HCT116 (cell line): ENCODE results near the gene UMODL1. TPM values are rescaled to one million over a fixed set of nuclear protein-coding genes. Genes with fewer than 3 reads are reported as not detected.

Experiments used
- ATAC-seq: fragments of 200-7000 bp; cut with Tn5 transposase; 2 replicates; pipeline ENCODE4 v1.9.1; 2020; ENCODE audit warnings: mild to moderate bottlenecking, moderate library complexity
- BruUV-seq: library from RNA; stranded (reverse); fragments of 400-500 nt; replicated peaks from 2 replicates; lab custom pipeline; 2021; lab: Mats Ljungman, UMichigan
- CTCF ChIA-PET: fragments of 300-600 bp; sonication (Branson Sonifier 250); formaldehyde crosslinking; loops from one replicate; lab custom pipeline; 2021; ENCODE audit warnings: antibody characterized with exemption; lab: Charles Lee
- POLR2A ChIA-PET: fragments of 300-600, 350-600 bp; sonication (Branson Sonifier 250); formaldehyde crosslinking; loops from one replicate; lab custom pipeline; 2021; ENCODE audit warnings: antibody characterized with exemption; lab: Charles Lee
- RAD21 ChIA-PET, 2 experiments: fragments of 300-600 bp; sonication (Branson Sonifier 250); formaldehyde crosslinking; loops; one replicate each; lab custom pipeline; 2023; ENCODE audit warnings: low total read pairs in 2 of 2; ENCODE audit not compliant: uncharacterized antibody in 2 of 2, unreplicated experiment in 2 of 2, low non-redundant PET in 1 of 2; lab: Charles Lee
- DNase-seq: peaks from one replicate; pipeline ENCODE4 v3.0.0-alpha.2; 2010; ENCODE audit warnings: low read depth, low spot score
- H2AFZ ChIP-seq: fragments of 200-600 bp; shearing (Covaris generic), sonication (generic); 2 replicates; pipeline ENCODE4 v1.6.1; 2017; ENCODE audit warnings: low read depth, mixed run types, mixed read lengths, antibody characterized with exemption, low read length; ENCODE audit not compliant: poor library complexity, severe bottlenecking
- H3K27ac ChIP-seq: 2 replicates; pipeline ENCODE4 v1.5.1; 2012; ENCODE audit warnings: low read depth, low read length
- H3K27me3 ChIP-seq: fragments of 200-600 bp; sonication (generic); 2 replicates; pipeline ENCODE4 v1.6.1; 2016; ENCODE audit warnings: mixed run types, low read length, mixed read lengths; ENCODE audit not compliant: insufficient read depth
- H3K36me3 ChIP-seq, 2 experiments: fragments of 200-500 bp in 1 of 2; fragments of 200-600 bp in 1 of 2; sonication (Bioruptor generic) in 1 of 2; sonication (generic) in 1 of 2; 2 replicates each; pipeline versions ENCODE4 v1.5.1 to v1.6.1; 2014 to 2016; ENCODE audit warnings: low read length in 2 of 2, inconsistent platforms in 1 of 2, mixed read lengths in 1 of 2, mixed run types in 1 of 2; ENCODE audit not compliant: insufficient read depth in 2 of 2, control insufficient read depth in 1 of 2
- H3K4me1 ChIP-seq, 2 experiments: fragments of 200-600 bp in 1 of 2; sonication (generic) in 1 of 2; 2 replicates each; pipeline versions ENCODE4 v1.5.1 to v1.6.1; 2012 to 2017; ENCODE audit warnings: low read length in 2 of 2, inconsistent platforms in 1 of 2, mild to moderate bottlenecking in 1 of 2, mixed read lengths in 1 of 2, mixed run types in 1 of 2, moderate library complexity in 1 of 2; ENCODE audit not compliant: insufficient read depth in 2 of 2, control insufficient read depth in 1 of 2
- H3K4me2 ChIP-seq: fragments of 200-600 bp; sonication (generic); 2 replicates; pipeline ENCODE4 v1.6.1; 2017; ENCODE audit warnings: mixed run types, low read length, mixed read lengths
- H3K4me3 ChIP-seq, 2 experiments: fragments of 200-600 bp in 1 of 2; sonication (generic) in 1 of 2; replicated peaks in 1 of 2; 2 replicates each; pipeline ENCODE4 v1.5.1; 2011 to 2016; ENCODE audit warnings: low read length in 2 of 2, control low read depth in 1 of 2, low read depth in 1 of 2, mild to moderate bottlenecking in 1 of 2, mixed read lengths in 1 of 2, mixed run types in 1 of 2
- H3K79me2 ChIP-seq: fragments of 200-600 bp; sonication (generic); 2 replicates; pipeline ENCODE4 v1.6.1; 2017; ENCODE audit warnings: mild to moderate bottlenecking, mixed run types, low read length, moderate library complexity, mixed read lengths; ENCODE audit not compliant: insufficient read depth
- H3K9ac ChIP-seq: fragments of 200-600 bp; sonication (generic); 2 replicates; pipeline ENCODE4 v1.6.1; 2016; ENCODE audit warnings: low read length, mixed read lengths
- H3K9me2 ChIP-seq: fragments of 200-600 bp; sonication (generic), shearing (Covaris generic); 2 replicates; pipeline ENCODE4 v1.6.1; 2017; ENCODE audit warnings: mixed run types, mild to moderate bottlenecking, moderate library complexity; ENCODE audit not compliant: insufficient read depth
- H3K9me3 ChIP-seq, 2 experiments: fragments of 200-500 bp in 1 of 2; fragments of 200-600 bp in 1 of 2; sonication (Bioruptor generic) in 1 of 2; sonication (generic) in 1 of 2; 2 replicates each; pipeline ENCODE4 v1.6.1; 2014 to 2017; ENCODE audit warnings: low read length in 2 of 2, mixed read lengths in 2 of 2, inconsistent platforms in 1 of 2, low read depth in 1 of 2, mild to moderate bottlenecking in 1 of 2, mixed run types in 1 of 2, moderate library complexity in 1 of 2; ENCODE audit not compliant: control insufficient read depth in 1 of 2, insufficient read depth in 1 of 2
- H4K20me1 ChIP-seq: fragments of 200-600 bp; sonication (generic), shearing (Covaris generic); 2 replicates; pipeline ENCODE4 v1.6.1; 2017; ENCODE audit warnings: mixed run types, mild to moderate bottlenecking, moderate library complexity; ENCODE audit not compliant: insufficient read depth
- ATF3 ChIP-seq: IDR thresholded peaks from 2 replicates; pipeline ENCODE4 v1.6.1; 2012
- CBX3 ChIP-seq: IDR thresholded peaks from 2 replicates; pipeline ENCODE4 v1.6.1; 2012; ENCODE audit warnings: low read depth
- CEBPB ChIP-seq: IDR thresholded peaks from 2 replicates; pipeline ENCODE4 v1.6.1; 2012; ENCODE audit warnings: low read depth
- EGR1 ChIP-seq: IDR thresholded peaks from 2 replicates; pipeline ENCODE4 v1.6.1; 2012; ENCODE audit warnings: low read depth
- EZH2 ChIP-seq: fragments of 200-600 bp; sonication (generic); IDR thresholded peaks from 2 replicates; pipeline ENCODE4 v1.6.1; 2017; ENCODE audit warnings: antibody characterized with exemption, mixed run types
- EZH2phosphoT487 ChIP-seq: fragments of 200-600 bp; IDR thresholded peaks from 2 replicates; pipeline ENCODE4 v1.6.1; 2018; ENCODE audit warnings: antibody characterized with exemption, borderline replicate concordance
- FOSL1 ChIP-seq: IDR thresholded peaks from 2 replicates; pipeline ENCODE4 v1.6.1; 2012; ENCODE audit warnings: low read depth
- JUND ChIP-seq: IDR thresholded peaks from 2 replicates; pipeline ENCODE4 v1.6.1; 2012
- MAX ChIP-seq: IDR thresholded peaks from 2 replicates; pipeline ENCODE4 v1.6.1; 2012
- POLR2A ChIP-seq: IDR thresholded peaks from 2 replicates; pipeline ENCODE4 v1.7.0; 2011; ENCODE audit warnings: borderline replicate concordance; ENCODE audit not compliant: insufficient read depth, insufficient read length; ENCODE audit errors: extremely low read depth
- POLR2AphosphoS5 ChIP-seq: IDR thresholded peaks from 2 replicates; pipeline ENCODE4 v1.6.1; 2011; ENCODE audit warnings: mild to moderate bottlenecking, low read depth, low read length, moderate library complexity
- RAD21 ChIP-seq: IDR thresholded peaks from 2 replicates; pipeline ENCODE4 v1.6.1; 2012; ENCODE audit warnings: low read depth, mild to moderate bottlenecking
- REST ChIP-seq: IDR thresholded peaks from 2 replicates; pipeline ENCODE4 v1.6.1; 2012; ENCODE audit warnings: low read depth
- SIN3A ChIP-seq: IDR thresholded peaks from 2 replicates; pipeline ENCODE4 v1.6.1; 2012; ENCODE audit warnings: low read depth
- SP1 ChIP-seq: IDR thresholded peaks from 2 replicates; pipeline ENCODE4 v1.6.1; 2012; ENCODE audit warnings: low read depth
- SRF ChIP-seq: IDR thresholded peaks from 2 replicates; pipeline ENCODE4 v1.6.1; 2012; ENCODE audit warnings: low read depth
- TCF7L2 ChIP-seq: IDR thresholded peaks from 2 replicates; pipeline ENCODE4 v1.7.0; 2011; ENCODE audit warnings: borderline replicate concordance, inconsistent platforms; ENCODE audit not compliant: insufficient read depth, insufficient read length; ENCODE audit errors: extremely low read depth
- YY1 ChIP-seq: IDR thresholded peaks from 2 replicates; pipeline ENCODE4 v1.6.1; 2011; ENCODE audit warnings: low read length, low read depth, moderate library complexity, mild to moderate bottlenecking; ENCODE audit not compliant: insufficient replicate concordance; ENCODE audit errors: extremely low read depth
- ZBTB33 ChIP-seq: IDR thresholded peaks from 2 replicates; pipeline ENCODE4 v1.6.1; 2011; ENCODE audit warnings: mild to moderate bottlenecking, low read length, moderate library complexity; ENCODE audit not compliant: insufficient replicate concordance; ENCODE audit errors: extremely low read depth
- ZFX ChIP-seq: fragments of 450-650 bp; IDR thresholded peaks from 2 replicates; pipeline ENCODE4 v1.6.1; 2017
- ZNF274 ChIP-seq: fragments of 200-500 bp; sonication (Bioruptor generic); IDR thresholded peaks from 2 replicates; pipeline ENCODE4 v1.6.1; 2014; ENCODE audit warnings: mild to moderate bottlenecking, low read depth, low read length, inconsistent platforms
- intact Hi-C: fragments of 100-400 bp; cut with micrococcal nuclease; formaldehyde crosslinking; loops from 2 replicates; pipeline ENCODE4 v1.10.0; 2022
- total RNA-seq: library from RNA; stranded (reverse); gene quantifications from one replicate; pipeline ENCODE4 v1.2.1, GENCODE V29; 2021; ENCODE audit not compliant: unreplicated experiment

UMODL1 gene
- total RNA-seq, 1 experiment from 2014 or later = not detected

GRCh38 chr21:42051788-42052187 lies 19.3 kb upstream of the UMODL1 start (continued):
- TF ChIP-seq TCF7L2 = no peak
- no peak for TF ChIP-seq JUND
- TF ChIP-seq ZNF274 = no peak
- TF ChIP-seq EZH2phosphoT487 = no peak
- no peak for TF ChIP-seq EGR1
- TF ChIP-seq, all 23 proteins: peak for 0

- Histone ChIP-seq H3K79me2 (no peaks in the 10 kb centered on the region), H3K4me2 (no peak overlapping the region), H3K36me3 (no peaks in the 10 kb centered on the region), H2AFZ (no peak overlapping the region), H3K27me3 (peaks cover 2% of the 10 kb centered on the region; the same call in 1 of the 2 replicates), H3K4me1 (no peaks in the 10 kb centered on the region; a peak in 1 of 4 replicates), H4K20me1 (no peaks in the 10 kb centered on the region), H3K4me3 (no peak overlapping the region), H3K9ac (no peak overlapping the region), H3K9me2 (no peaks in the 10 kb centered on the region), H3K9me3 (no peaks in the 10 kb centered on the region), H3K27ac (no peak overlapping the region)
- POLR2A ChIA-PET = no interaction called here
- CTCF ChIA-PET = no interaction called here
- ATAC-seq (no peak), DNase-seq (no peak)
- no peak for TF ChIP-seq SP1
- TF ChIP-seq RAD21 = no peak
- no peak for TF ChIP-seq CEBPB
- TF ChIP-seq POLR2AphosphoS5 = no peak
- no peak for TF ChIP-seq POLR2A
- no peak for TF ChIP-seq TCF7L2
- TF ChIP-seq EZH2 = no peak
- TF ChIP-seq ZFX = no peak
- TF ChIP-seq ATF3 = no peak
- no peak for TF ChIP-seq EGR1
- TF ChIP-seq SIN3A = no peak
- TF ChIP-seq YY1 = no peak
- no peak for TF ChIP-seq MAX
- no peak for TF ChIP-seq ZBTB33
- TF ChIP-seq CBX3 = no peak
- TF ChIP-seq FOSL1 = no peak
- TF ChIP-seq SRF = no peak
- TF ChIP-seq REST = no peak
- TF ChIP-seq ZNF274 = no peak
- TF ChIP-seq JUND = no peak
- BruUV-seq = no TSS peak
- RAD21 ChIA-PET = no interaction called here
- intact Hi-C loops = no loop called here
These were observed 15.7 kb upstream of the UMODL1 start for GRCh38 chr21:42055425-42055824.
